ENCODE data around the gene LZTS2. TPM values are rescaled to one million over a fixed set of nuclear protein-coding genes. Genes with fewer than 3 reads are reported as not detected.
A peak's percentile ranks its signal among the peaks of the same experiment; 100 is the strongest.

Gene LZTS2
- total RNA-seq, 2 donors from 2014 or later, result 40.0 to 71.0 TPM

- no peaks in the 10 kb centered on the region for H3K27me3 ChIP-seq
- TF ChIP-seq, protein P1, sequence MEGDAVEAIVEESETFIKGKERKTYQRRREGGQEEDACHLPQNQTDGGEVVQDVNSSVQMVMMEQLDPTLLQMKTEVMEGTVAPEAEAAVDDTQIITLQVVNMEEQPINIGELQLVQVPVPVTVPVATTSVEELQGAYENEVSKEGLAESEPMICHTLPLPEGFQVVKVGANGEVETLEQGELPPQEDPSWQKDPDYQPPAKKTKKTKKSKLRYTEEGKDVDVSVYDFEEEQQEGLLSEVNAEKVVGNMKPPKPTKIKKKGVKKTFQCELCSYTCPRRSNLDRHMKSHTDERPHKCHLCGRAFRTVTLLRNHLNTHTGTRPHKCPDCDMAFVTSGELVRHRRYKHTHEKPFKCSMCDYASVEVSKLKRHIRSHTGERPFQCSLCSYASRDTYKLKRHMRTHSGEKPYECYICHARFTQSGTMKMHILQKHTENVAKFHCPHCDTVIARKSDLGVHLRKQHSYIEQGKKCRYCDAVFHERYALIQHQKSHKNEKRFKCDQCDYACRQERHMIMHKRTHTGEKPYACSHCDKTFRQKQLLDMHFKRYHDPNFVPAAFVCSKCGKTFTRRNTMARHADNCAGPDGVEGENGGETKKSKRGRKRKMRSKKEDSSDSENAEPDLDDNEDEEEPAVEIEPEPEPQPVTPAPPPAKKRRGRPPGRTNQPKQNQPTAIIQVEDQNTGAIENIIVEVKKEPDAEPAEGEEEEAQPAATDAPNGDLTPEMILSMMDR (IDR thresholded peaks at IDR 0.05), result no peak
- no peaks in the 10 kb centered on the region for H3K9me3 ChIP-seq
- DNase-seq (ENCODE audit: low spot score), result no peak
- H3K27ac ChIP-seq, result peak overlapping the region; percentile 27 to 60
- peaks cover 48% of the 10 kb centered on the region for H3K36me3 ChIP-seq
- H3K4me3 ChIP-seq, result no peak overlapping the region
- peaks cover 0 to 62% of the 10 kb centered on the region in 2 donors for H3K4me1 ChIP-seq
Observed at GRCh38 chr10:101007099-101007711, 7.6 kb downstream of the LZTS2 start.

- Histone ChIP-seq H3K9me3 (no peaks in the 10 kb centered on the region), H3K27me3 (no peaks in the 10 kb centered on the region), H3K4me1 (peaks cover 0 to 66% of the 10 kb centered on the region in 2 donors), H3K4me3 (no peak overlapping the region), H3K27ac (peak overlapping the region in 1 of 2 donors; percentile 7), H3K36me3 (peaks cover 39% of the 10 kb centered on the region)
- TF ChIP-seq, protein P1 (IDR thresholded peaks at IDR 0.05), result no peak
- no peak for DNase-seq (ENCODE audit: low spot score)
Observed at GRCh38 chr10:101007915-101008822, 8.6 kb downstream of the LZTS2 start.

- TF ChIP-seq, protein P1 (IDR thresholded peaks at IDR 0.05), result no peak
- H3K27me3 ChIP-seq, result no peaks in the 10 kb centered on the region
- H3K27ac ChIP-seq, result no peak overlapping the region
- no peak for DNase-seq (ENCODE audit: low spot score)
- peaks cover 0 to 64% of the 10 kb centered on the region in 2 donors for H3K4me1 ChIP-seq
- no peak overlapping the region for H3K4me3 ChIP-seq
- peaks cover 31% of the 10 kb centered on the region for H3K36me3 ChIP-seq
- no peaks in the 10 kb centered on the region for H3K9me3 ChIP-seq
Observed at GRCh38 chr10:101008823-101009423, 9.3 kb downstream of the LZTS2 start.

DNA sequence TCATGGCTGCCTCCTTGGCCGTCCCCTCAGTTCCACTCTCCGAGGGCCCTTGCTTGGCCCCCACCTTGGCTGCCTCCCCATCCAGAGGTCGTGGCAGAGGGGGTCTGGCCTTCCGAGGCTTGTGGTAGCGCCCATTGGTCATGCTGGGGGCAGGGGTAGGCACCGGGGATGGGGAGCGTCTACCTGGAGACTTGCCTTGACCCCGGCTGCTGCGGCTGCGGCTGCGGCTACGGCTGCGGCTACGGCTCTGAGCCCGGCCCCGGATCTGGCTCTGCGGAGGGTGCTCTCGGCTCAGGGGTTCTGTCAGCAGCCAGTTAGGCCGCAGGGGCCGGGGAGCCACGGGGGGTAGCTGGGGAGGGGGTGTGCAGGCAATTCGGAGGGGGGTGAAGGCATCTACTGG is 10.7 kb downstream of the LZTS2 start:
- no peaks in the 10 kb centered on the region for H3K9me3 ChIP-seq
- no peak overlapping the region for H3K4me3 ChIP-seq
- TF ChIP-seq, protein P1 (IDR thresholded peaks at IDR 0.05), result no peak
- H3K4me1 ChIP-seq, result peaks cover 0 to 55% of the 10 kb centered on the region in 2 donors
- H3K36me3 ChIP-seq, result peaks cover 20% of the 10 kb centered on the region
- no peak overlapping the region for H3K27ac ChIP-seq
- H3K27me3 ChIP-seq, result no peaks in the 10 kb centered on the region
- DNase-seq (ENCODE audit: low spot score), result no peak

DNA sequence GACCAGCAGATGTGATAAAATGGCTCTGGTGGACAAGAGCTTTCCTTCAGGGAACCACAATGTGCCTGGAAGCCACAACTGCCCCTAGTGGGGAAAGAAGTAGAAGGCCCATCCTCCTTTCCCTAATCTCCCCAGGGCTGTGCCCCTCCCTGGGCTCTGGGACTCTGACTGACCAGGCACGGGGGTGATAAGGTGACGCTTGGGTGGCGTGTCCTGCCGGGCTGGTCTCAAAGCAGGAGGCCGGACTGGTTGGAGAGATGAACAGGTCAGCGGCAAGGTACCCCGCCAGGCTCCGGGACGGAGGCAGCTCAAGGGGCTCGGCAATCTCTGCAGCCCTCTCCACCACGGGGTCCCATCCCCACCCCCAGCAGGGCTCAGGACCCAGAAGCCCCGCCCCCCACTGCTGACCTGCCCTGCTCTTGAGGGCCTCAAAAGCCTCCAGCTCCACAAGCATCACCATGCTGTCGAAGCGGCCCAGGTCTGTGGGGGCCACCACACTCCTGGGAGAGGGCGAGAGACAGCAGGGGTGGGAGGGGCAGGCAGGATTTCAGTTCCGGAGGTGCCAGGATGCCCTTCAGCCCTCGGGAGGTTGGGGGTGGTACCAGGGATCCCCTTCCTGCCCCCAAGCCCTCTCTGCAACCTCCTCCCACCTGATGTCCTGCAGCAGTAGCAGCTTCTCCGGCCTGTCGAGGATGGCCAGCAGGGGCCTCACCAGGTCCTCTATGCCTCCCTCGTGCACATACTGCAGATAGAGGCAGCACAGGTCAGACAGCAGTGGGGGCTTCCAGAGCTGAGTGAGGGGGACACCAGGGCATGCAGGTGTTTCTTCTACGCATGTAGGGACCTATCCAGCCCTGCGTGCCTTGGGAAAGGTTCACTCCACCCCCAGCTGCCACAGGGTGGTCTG is 12.2 kb downstream of the LZTS2 start:
- peaks cover 0 to 47% of the 10 kb centered on the region in 2 donors for H3K4me1 ChIP-seq
- no peaks in the 10 kb centered on the region for H3K27me3 ChIP-seq
- no peaks in the 10 kb centered on the region for H3K9me3 ChIP-seq
- H3K36me3 ChIP-seq, result peaks cover 6% of the 10 kb centered on the region
- H3K27ac ChIP-seq, result peak overlapping the region in 1 of 2 donors; percentile 46
- H3K4me3 ChIP-seq, result no peak overlapping the region
- DNase-seq (ENCODE audit: low spot score), result no peak
- TF ChIP-seq, protein P1 (IDR thresholded peaks at IDR 0.05), result no peak
